NCI-H1930 (cell line): ENCODE results near the gene THBD.

Source experiments
- DNase-seq, 2 experiments: peaks; one replicate each; lab custom pipeline; 2025; lab: John Stamatoyannopoulos, UW

Gene THBD

DNA sequence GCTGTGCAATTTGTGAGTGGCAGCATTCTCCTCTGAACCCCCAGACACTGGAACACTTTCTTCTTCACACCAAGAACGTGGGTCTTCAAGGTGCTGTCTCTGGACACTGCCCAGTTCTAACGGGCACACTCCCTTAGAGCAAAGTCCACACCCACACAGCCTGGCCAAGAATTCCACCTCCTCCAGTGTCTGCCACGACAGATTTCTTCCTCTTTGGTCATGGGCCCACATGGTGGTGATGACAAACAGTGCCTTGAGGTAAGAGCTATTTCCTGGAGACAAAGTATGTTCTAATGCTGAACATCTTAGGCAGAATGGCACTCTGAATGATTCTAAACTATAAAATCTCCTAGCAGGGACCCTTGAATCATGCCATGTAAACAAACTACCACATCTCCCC, 39.8 kb downstream of the THBD start:
- DNase-seq: no peak

DNA sequence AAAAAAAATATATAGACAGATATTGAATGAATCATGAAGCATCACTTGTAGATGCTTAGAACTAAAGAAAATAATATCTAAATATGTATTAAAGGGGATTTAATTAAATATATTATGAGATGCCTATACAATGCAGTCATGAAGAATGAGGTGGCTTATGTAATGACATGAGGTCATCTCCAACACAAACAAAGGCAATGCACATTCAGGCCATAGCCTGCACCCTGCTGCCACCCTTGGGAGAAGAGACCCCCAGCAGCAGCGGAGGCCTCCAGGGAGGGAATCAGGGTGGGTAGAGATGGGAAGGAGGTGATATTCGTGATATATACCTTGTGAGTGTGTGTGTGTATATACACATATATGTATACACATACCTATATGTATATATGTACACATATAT, 40.8 kb downstream of the THBD start:
- DNase-seq: no peak

DNA sequence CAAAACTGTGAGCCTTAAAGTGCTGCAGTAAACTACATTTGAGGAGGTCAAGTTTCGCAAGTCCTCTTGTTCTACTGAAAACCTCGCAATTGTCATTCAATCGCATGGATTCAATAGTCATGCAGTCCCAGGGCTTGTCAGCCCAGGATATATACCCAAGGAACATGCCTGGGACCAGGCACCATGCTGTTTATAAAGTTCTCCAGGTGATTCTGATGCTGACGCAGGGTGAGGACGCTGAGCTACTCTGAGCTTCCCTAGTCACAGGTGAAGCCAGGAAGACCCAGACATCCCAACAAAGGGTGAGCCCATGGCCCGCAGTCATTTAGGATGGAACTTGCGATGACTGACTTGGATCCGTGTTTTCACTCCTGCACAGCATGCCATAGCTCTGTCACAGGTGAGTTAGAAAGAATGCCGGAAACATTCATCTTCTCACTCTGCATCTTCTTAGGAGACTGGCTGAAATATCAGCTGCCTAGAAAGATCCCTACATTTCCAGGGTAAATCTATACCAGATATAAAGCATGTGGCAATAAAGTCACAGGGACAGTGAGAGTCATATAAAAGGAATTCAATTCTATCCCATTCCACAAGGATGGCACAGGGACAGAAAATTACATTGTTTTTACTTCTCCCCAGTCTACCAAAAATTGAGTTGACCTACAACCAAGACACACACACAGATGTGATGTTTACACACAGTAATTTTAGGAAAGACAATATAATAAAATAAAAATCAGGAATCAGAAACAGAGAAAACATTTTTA, 41.4 kb downstream of the THBD start:
- no peak for DNase-seq

DNA sequence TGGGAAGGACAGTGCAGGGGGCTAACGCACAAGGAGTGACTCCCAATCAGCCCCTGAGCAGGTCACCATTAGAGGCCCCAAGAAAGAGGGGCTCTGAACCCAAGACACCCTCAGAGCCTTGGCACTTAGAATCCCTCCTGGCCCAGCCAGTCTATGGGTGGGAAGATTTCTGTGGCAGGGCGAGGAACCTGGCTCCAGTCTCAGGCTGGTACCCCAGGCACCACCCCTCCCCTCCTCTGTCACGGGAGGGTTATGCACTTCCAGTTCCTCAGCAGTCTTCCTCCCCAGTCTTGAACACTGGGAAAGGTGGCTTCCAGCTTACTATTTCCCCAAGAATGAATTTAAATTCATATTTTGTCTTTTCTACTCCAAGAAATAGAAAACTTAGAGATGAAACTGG, 42.0 kb downstream of the THBD start:
- no peak for DNase-seq

DNA sequence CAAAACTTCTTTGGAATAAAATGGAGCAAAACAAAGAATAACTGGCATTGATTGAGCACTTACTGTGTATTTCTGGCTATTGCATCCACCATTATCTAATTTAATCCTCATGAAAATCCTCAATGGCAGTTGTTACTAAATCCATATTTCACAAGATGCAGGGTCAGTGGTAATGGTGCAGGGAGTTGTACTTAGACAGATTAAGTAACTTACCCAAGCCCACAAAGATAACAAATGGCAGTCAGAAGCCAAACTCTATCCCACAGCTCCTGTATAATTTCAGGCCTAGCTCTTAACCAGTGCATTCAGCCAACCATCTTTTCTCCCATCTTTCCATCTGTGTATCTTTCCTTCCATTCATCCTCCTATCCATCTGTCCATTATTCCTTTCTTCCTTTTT, 43.7 kb downstream of the THBD start:
- no peak for DNase-seq

DNA sequence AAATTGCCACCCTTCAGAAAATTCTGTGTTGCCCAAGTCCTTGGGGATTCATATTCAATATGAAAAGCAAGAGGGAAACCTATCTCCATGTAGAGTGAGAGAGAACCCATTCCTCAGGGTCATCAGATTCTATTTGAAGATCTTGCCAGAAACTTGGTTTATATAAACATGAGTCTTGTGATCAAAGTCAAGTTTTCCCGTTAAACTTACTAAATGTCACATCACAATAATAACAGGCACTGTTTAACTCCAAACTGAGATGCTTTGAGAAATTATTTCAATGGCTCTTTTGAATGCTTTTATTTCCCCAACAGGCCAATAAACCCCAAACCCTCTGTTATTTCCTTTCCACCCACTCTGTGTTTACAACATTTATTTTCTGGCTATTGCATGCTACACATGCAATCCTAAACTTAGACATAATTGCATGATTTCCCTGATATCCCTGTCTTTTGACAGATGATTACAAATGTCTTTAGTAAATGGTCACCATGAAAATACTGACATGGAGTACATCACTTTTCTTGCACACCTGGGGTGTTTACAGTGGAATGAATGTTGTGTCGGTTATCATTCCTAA, 45.5 kb downstream of the THBD start:
- no peak for DNase-seq

DNA sequence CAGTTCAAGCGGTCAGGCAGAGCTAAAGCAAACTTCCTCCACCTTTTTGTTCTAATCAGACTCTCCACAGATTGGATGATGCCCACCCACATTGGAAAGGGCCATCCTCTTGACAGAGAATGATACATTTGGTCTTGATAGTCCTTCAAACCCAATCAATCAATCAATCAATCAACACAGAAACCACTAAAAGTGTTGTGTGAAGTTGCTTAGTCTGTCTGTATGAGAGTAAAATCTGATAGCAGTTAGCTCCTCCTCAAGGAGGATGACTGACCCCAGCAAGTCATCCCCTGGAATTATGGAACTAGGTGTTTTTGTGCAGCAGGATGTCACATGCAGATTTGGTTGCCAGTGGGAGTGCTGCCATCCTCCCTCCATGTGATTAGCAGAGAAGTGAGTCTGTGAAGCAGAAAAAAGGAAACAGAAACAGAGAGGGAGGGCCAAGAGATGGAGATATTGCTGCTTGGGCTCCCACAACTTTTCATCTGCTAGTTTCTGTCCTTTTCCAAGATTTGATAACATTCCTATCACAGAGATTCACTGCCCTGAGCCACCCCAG, 46.3 kb downstream of the THBD start:
- DNase-seq: no peak

DNA sequence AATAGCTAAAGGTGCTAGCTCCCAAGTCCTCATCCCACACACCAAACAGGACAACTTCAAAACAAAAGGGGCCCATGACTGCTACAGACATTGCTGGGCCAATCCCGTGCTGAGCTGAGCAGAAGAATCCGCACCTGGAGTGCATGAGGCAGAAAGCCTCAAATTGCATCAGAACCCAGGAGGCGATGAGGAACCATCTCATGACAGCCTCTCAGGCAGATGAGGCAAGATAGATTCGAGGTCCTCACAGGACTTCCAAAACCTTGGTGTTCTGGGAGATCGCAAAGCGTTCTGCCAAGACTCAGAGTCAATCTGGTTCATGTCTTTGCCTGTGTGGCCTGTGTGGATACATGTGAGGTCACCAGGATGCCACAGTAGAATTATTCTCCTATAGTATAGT, 47.2 kb downstream of the THBD start:
- DNase-seq: no peak

DNA sequence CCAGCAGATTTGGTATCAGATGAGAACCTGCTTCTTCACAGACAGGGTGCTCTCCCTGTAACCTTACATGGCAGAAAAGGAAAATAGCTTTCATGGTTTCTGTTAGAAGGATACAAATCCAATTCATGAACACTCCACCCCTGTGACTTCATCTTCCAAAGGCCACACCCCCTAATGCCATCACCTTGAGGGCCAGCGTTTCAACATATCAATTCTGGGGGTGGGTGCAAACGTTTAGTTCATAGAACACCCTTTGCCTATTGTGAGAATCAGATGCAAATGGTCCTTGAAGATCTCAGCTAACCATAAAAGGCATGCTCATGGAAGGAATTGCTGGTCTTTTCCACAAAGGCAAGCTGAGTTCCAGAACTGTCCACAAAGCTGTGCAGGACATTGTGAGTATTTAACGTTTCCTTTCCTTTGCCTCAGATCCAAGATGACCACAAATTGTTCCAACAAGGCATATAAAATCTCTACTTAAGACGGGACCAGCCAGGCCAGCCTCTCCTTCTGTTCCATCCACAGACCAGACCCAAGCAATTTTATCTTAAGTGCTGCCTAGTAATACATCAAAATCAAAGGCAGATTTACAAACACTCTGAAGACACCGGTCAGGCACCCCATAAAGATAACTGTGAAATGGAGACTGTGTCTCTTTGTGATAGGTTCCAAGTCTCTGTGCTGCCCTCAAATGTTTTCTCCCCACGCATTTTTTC, 49.1 kb downstream of the THBD start:
- DNase-seq: no peak

DNA sequence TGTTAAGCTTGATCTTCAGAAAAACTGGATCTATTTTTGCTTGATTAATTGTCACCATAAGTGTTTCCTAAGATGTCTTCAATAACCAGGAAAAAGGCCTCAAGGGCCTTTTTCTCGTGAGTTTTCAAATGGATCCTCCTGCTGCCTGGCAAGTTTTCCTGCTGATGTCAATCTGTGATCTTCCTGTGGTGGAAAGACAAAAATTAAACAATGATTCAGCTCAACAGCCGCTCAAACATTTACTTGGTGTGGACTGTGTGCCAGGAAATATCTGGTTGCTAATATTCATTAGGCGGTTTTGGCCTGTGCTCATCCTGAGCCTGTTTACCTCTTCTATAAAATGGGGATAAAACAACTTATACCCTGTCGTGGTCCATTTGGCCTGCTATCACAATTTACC, 49.7 kb downstream of the THBD start:
- no peak for DNase-seq

DNA sequence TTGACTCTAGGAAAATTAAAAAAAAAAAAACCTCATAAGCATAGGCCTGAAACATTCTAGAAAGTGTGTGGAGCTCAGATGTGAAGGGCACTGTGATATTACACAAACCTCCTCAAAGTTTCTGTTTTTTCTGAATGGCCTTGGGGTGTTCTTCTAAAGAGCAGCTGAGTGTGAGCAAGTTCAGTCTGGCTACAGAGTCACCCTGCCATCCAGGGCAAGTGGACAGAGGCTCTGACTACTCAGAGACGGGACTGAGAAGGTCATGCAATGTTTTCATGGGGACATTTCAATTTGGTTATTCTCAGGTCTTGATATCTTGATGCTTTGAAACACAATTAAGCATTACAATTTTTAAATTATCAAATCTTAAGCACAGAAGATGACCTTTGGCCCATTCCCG, 51.0 kb downstream of the THBD start:
- DNase-seq: no peak

DNA sequence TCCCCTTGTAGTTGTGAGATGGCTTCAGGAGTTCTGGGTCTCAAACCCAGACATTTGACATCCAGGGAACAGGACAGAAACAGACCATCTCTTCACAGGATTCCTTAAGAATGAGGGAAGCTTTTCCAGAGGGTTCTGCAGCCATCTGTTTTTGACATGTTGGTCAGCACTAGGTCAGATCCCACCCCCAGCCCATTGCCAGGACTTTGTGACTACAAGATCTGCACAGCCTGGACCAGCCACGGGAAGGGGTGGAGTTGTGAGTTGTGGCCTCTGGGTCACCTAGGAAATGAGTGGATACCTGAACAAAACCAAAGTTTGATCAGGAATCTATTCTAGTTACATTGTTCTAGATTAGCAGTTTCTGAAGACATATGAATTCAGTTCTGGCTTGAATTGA, 53.5 kb downstream of the THBD start:
- no peak for DNase-seq
